ENCODE results near the gene JARID2.
A peak's percentile ranks its signal among the peaks of the same experiment; 100 is the strongest.

The JARID2 gene

GRCh38 chr6:15487262-15487661 lies 241.4 kb downstream of the JARID2 start:
- no peak for DNase-seq (ENCODE audit: low read depth in 2 of 2)

- DNase-seq (ENCODE audit: low read depth in 2 of 2), result no peak
Measured at GRCh38 chr6:15489261-15489962, 243.5 kb downstream of the JARID2 start.

- DNase-seq (ENCODE audit: low read depth in 2 of 2), result no peak
Measured at GRCh38 chr6:15490242-15491100, 244.6 kb downstream of the JARID2 start.

- peak; percentile 39 to 55 for DNase-seq (ENCODE audit: low read depth in 2 of 2)
Measured at GRCh38 chr6:15491255-15491985, 245.6 kb downstream of the JARID2 start.

GRCh38 chr6:15491986-15492269 lies 246.1 kb downstream of the JARID2 start:
- DNase-seq (ENCODE audit: low read depth in 2 of 2), result no peak

GRCh38 chr6:15493437-15494168 lies 247.7 kb downstream of the JARID2 start:
- DNase-seq (ENCODE audit: low read depth in 2 of 2), result no peak

- no peak for DNase-seq (ENCODE audit: low read depth in 2 of 2)
Measured at GRCh38 chr6:15495375-15495901, 249.6 kb downstream of the JARID2 start.

GRCh38 chr6:15496345-15497131 lies 250.7 kb downstream of the JARID2 start:
- no peak for DNase-seq (ENCODE audit: low read depth in 2 of 2)

- no peak for DNase-seq (ENCODE audit: low read depth in 2 of 2)
Measured at GRCh38 chr6:15498640-15499039, 252.8 kb downstream of the JARID2 start.

- DNase-seq (ENCODE audit: low read depth in 2 of 2), result no peak
Measured at GRCh38 chr6:15499125-15499524, 253.3 kb downstream of the JARID2 start.

- DNase-seq (ENCODE audit: low read depth in 2 of 2), result no peak
Measured at GRCh38 chr6:15499591-15499990, 253.7 kb downstream of the JARID2 start.

- no peak for DNase-seq (ENCODE audit: low read depth in 2 of 2)
Measured at GRCh38 chr6:15500078-15500740, 254.3 kb downstream of the JARID2 start.

- no peak for DNase-seq (ENCODE audit: low read depth in 2 of 2)
Measured at GRCh38 chr6:15500901-15501825, 255.3 kb downstream of the JARID2 start.

- DNase-seq (ENCODE audit: low read depth in 2 of 2), result no peak
Measured at GRCh38 chr6:15501826-15502445, 256.1 kb downstream of the JARID2 start.

GRCh38 chr6:15502446-15503345 lies 256.8 kb downstream of the JARID2 start:
- no peak for DNase-seq (ENCODE audit: low read depth in 2 of 2)

GRCh38 chr6:15503346-15503680 lies 257.4 kb downstream of the JARID2 start:
- DNase-seq (ENCODE audit: low read depth in 2 of 2), result no peak

GRCh38 chr6:15504040-15504495 lies 258.2 kb downstream of the JARID2 start:
- no peak for DNase-seq (ENCODE audit: low read depth in 2 of 2)
